Mesenchymal stem cell (in vitro differentiated cells and primary cell): ENCODE measurements around the gene DHX58.

Experiments used
- DNase-seq: peaks from one replicate; pipeline ENCODE4 v3.0.0-alpha.2; 2013
- H2AFZ ChIP-seq: one replicate; pipeline ENCODE4 v1.6.1; 2013; ENCODE audit warnings: low read depth, mild to moderate bottlenecking, control low read depth, inconsistent platforms, low read length, moderate library complexity
- H2AK5ac ChIP-seq: 2 replicates; pipeline ENCODE4 v1.6.1; 2013; ENCODE audit warnings: low read length, moderate library complexity, mild to moderate bottlenecking, inconsistent platforms; ENCODE audit not compliant: severe bottlenecking
- H2BK120ac ChIP-seq: one replicate; pipeline ENCODE4 v1.6.1; 2013; ENCODE audit warnings: low read depth, mild to moderate bottlenecking, inconsistent platforms, low read length, moderate library complexity
- H2BK12ac ChIP-seq, 2 experiments: one replicate each; pipeline ENCODE4 v1.6.1; 2013; ENCODE audit warnings: inconsistent platforms in 2 of 2, low read length in 2 of 2, mild to moderate bottlenecking in 2 of 2, moderate library complexity in 2 of 2, control low read depth in 1 of 2
- H2BK15ac ChIP-seq: one replicate; pipeline ENCODE4 v1.6.1; 2013; ENCODE audit warnings: mild to moderate bottlenecking, low read depth, inconsistent platforms; ENCODE audit not compliant: poor library complexity, severe bottlenecking
- H2BK5ac ChIP-seq: 2 replicates; pipeline ENCODE4 v1.6.1; 2013; ENCODE audit warnings: low read depth, mild to moderate bottlenecking, low read length, control low read depth, inconsistent platforms; ENCODE audit not compliant: poor library complexity, severe bottlenecking
- H3K14ac ChIP-seq, 2 experiments: one replicate each; pipeline ENCODE4 v1.6.1; 2013; ENCODE audit warnings: inconsistent platforms in 2 of 2, low read length in 2 of 2, control low read depth in 1 of 2, mild to moderate bottlenecking in 1 of 2, moderate library complexity in 1 of 2
- H3K18ac ChIP-seq, 2 experiments: one replicate each; pipeline ENCODE4 v1.6.1; 2013; ENCODE audit warnings: inconsistent platforms in 2 of 2, low read length in 2 of 2, control low read depth in 1 of 2, low read depth in 1 of 2, mild to moderate bottlenecking in 1 of 2
- H3K23ac ChIP-seq, 2 experiments: one replicate each; pipeline ENCODE4 v1.6.1; 2013; ENCODE audit warnings: inconsistent platforms in 2 of 2, low read length in 2 of 2, mild to moderate bottlenecking in 2 of 2, moderate library complexity in 2 of 2, control low read depth in 1 of 2
- H3K27ac ChIP-seq: 2 replicates; pipeline ENCODE4 v1.5.1; 2013; ENCODE audit warnings: mild to moderate bottlenecking, moderate library complexity, low read length, control low read depth, inconsistent platforms; ENCODE audit not compliant: poor library complexity, severe bottlenecking
- H3K27me3 ChIP-seq, 2 experiments: 2 replicates each; pipeline versions ENCODE4 v1.6.1 to v1.7.0; 2013; ENCODE audit warnings: low read length in 2 of 2, mild to moderate bottlenecking in 2 of 2, moderate library complexity in 2 of 2, control low read depth in 1 of 2, inconsistent platforms in 1 of 2; ENCODE audit not compliant: control insufficient read depth in 1 of 2, insufficient read depth in 1 of 2
- H3K36me3 ChIP-seq, 2 experiments: 2 replicates each; pipeline versions ENCODE4 v1.6.1 to v1.7.0; 2013; ENCODE audit warnings: low read length in 2 of 2, control low read depth in 1 of 2, inconsistent platforms in 1 of 2, low read depth in 1 of 2, mild to moderate bottlenecking in 1 of 2; ENCODE audit not compliant: insufficient read depth in 2 of 2, control insufficient read depth in 1 of 2
- H3K4ac ChIP-seq, 2 experiments: one replicate each; pipeline ENCODE4 v1.6.1; 2013; ENCODE audit warnings: inconsistent platforms in 2 of 2, low read length in 2 of 2, mild to moderate bottlenecking in 2 of 2, moderate library complexity in 2 of 2, control low read depth in 1 of 2, low read depth in 1 of 2
- H3K4me1 ChIP-seq: 2 replicates; pipeline ENCODE4 v1.6.1; 2013; ENCODE audit warnings: low read depth, low read length, control low read depth; ENCODE audit not compliant: control insufficient read depth, insufficient read depth
- H3K4me2 ChIP-seq: 2 replicates; pipeline ENCODE4 v1.6.1; 2013; ENCODE audit warnings: low read length, mild to moderate bottlenecking, inconsistent platforms; ENCODE audit not compliant: poor library complexity, severe bottlenecking
- H3K4me3 ChIP-seq, 2 experiments: 2 replicates each; pipeline versions ENCODE4 v1.5.1 to v1.7.0; 2013; ENCODE audit warnings: low read length in 2 of 2, mild to moderate bottlenecking in 2 of 2, control low read depth in 1 of 2, low read depth in 1 of 2; ENCODE audit not compliant: insufficient read depth in 1 of 2
- H3K79me1 ChIP-seq: replicated peaks from 2 replicates; pipeline ENCODE4 v1.6.1; 2013; ENCODE audit warnings: mild to moderate bottlenecking, control low read depth, low read length, inconsistent platforms; ENCODE audit not compliant: poor library complexity, severe bottlenecking
- H3K9ac ChIP-seq: 2 replicates; pipeline ENCODE4 v1.7.0; 2013; ENCODE audit warnings: mild to moderate bottlenecking, low read length, moderate library complexity
- H3K9me3 ChIP-seq: 2 replicates; pipeline ENCODE4 v1.7.0; 2013; ENCODE audit warnings: mild to moderate bottlenecking, low read length; ENCODE audit not compliant: control insufficient read depth
- H4K8ac ChIP-seq: one replicate; pipeline ENCODE4 v1.6.1; 2013; ENCODE audit warnings: inconsistent platforms, mild to moderate bottlenecking, low read length, moderate library complexity
- H4K91ac ChIP-seq: one replicate; pipeline ENCODE4 v1.6.1; 2013; ENCODE audit warnings: mild to moderate bottlenecking, low read length, inconsistent platforms
- WGBS: methylation state at CpG from one replicate; pipeline ENCODE4 v1.1.7; 2013; ENCODE audit warnings: mixed read lengths; 5-methylcytosine and 5-hydroxymethylcytosine counted together

Gene DHX58

GRCh38 chr17:42058063-42058462 is 54.5 kb downstream of the DHX58 start:
- Histone ChIP-seq H4K91ac (no peak overlapping the region), H2BK5ac (no peak overlapping the region), H3K79me1 (no peaks in the 10 kb centered on the region), H3K36me3 (no peaks in the 10 kb centered on the region), H3K9me3 (no peaks in the 10 kb centered on the region), H3K27me3 (peaks cover 38 to 66% of the 10 kb centered on the region in 2 experiments), H4K8ac (no peak overlapping the region), H3K4me3 (no peak overlapping the region), H3K23ac (no peak overlapping the region), H2BK15ac (no peak overlapping the region), H2AK5ac (no peak overlapping the region), H3K18ac (no peak overlapping the region), H3K4me2 (no peak overlapping the region), H3K4me1 (peaks cover 8% of the 10 kb centered on the region), H2BK120ac (no peak overlapping the region), H2BK12ac (no peak overlapping the region), H3K27ac (no peak overlapping the region), H2AFZ (no peak overlapping the region), H3K4ac (no peak overlapping the region), H3K9ac (no peak overlapping the region), H3K14ac (no peak overlapping the region)
- no peak for DNase-seq
- WGBS: 86% methylated on average over 7 of the region's 7 CpGs

- Histone ChIP-seq H2AK5ac (no peak overlapping the region), H3K23ac (no peak overlapping the region), H3K9me3 (peaks cover 2% of the 10 kb centered on the region), H3K4ac (no peak overlapping the region), H3K36me3 (no peaks in the 10 kb centered on the region), H2BK15ac (no peak overlapping the region), H3K27ac (no peak overlapping the region), H3K18ac (no peak overlapping the region), H3K4me2 (no peak overlapping the region), H4K91ac (no peak overlapping the region), H3K4me1 (peaks cover 8% of the 10 kb centered on the region), H2BK12ac (no peak overlapping the region), H3K14ac (no peak overlapping the region), H2BK120ac (no peak overlapping the region), H3K27me3 (peaks cover 52 to 66% of the 10 kb centered on the region in 2 experiments), H3K9ac (no peak overlapping the region), H3K4me3 (no peak overlapping the region), H4K8ac (no peak overlapping the region), H3K79me1 (no peaks in the 10 kb centered on the region), H2AFZ (no peak overlapping the region), H2BK5ac (no peak overlapping the region)
- 81% methylated on average over 3 of the region's 3 CpGs for WGBS
- no peak for DNase-seq
These were observed 55.9 kb downstream of the DHX58 start for GRCh38 chr17:42056635-42057034.

GRCh38 chr17:42055496-42055895 is 57.0 kb downstream of the DHX58 start:
- no peak overlapping the region for H3K18ac ChIP-seq
- H3K4ac ChIP-seq: no peak overlapping the region
- peaks cover 12% of the 10 kb centered on the region for H3K4me1 ChIP-seq
- H2BK120ac ChIP-seq: no peak overlapping the region
- H3K79me1 ChIP-seq: no peaks in the 10 kb centered on the region
- WGBS: 48% methylated on average over 6 of the region's 6 CpGs
- no peak overlapping the region for H3K9ac ChIP-seq
- H4K91ac ChIP-seq: no peak overlapping the region
- H3K9me3 ChIP-seq: peaks cover 2% of the 10 kb centered on the region
- no peak overlapping the region for H3K23ac ChIP-seq
- no peak overlapping the region for H3K4me3 ChIP-seq
- no peak overlapping the region for H3K14ac ChIP-seq
- H2AFZ ChIP-seq: no peak overlapping the region
- H3K27ac ChIP-seq: no peak overlapping the region
- no peak overlapping the region for H2BK15ac ChIP-seq
- no peak overlapping the region for H2BK5ac ChIP-seq
- no peak overlapping the region for H2BK12ac ChIP-seq
- H3K27me3 ChIP-seq: peaks cover 58 to 73% of the 10 kb centered on the region in 2 experiments
- no peak overlapping the region for H3K4me2 ChIP-seq
- H3K36me3 ChIP-seq: no peaks in the 10 kb centered on the region
- DNase-seq: no peak
- no peak overlapping the region for H4K8ac ChIP-seq
- H2AK5ac ChIP-seq: no peak overlapping the region

GRCh38 chr17:42055027-42055426 is 57.5 kb downstream of the DHX58 start:
- H2BK12ac ChIP-seq: no peak overlapping the region
- H2BK15ac ChIP-seq: no peak overlapping the region
- H2BK5ac ChIP-seq: no peak overlapping the region
- no peak overlapping the region for H3K23ac ChIP-seq
- H3K9me3 ChIP-seq: peaks cover 2% of the 10 kb centered on the region
- H3K18ac ChIP-seq: no peak overlapping the region
- no peaks in the 10 kb centered on the region for H3K36me3 ChIP-seq
- H3K4me2 ChIP-seq: no peak overlapping the region
- H3K4me1 ChIP-seq: peaks cover 14% of the 10 kb centered on the region
- no peak overlapping the region for H2AFZ ChIP-seq
- H3K79me1 ChIP-seq: no peaks in the 10 kb centered on the region
- no peak overlapping the region for H3K4me3 ChIP-seq
- no peak overlapping the region for H3K14ac ChIP-seq
- no peak overlapping the region for H4K91ac ChIP-seq
- no peak overlapping the region for H4K8ac ChIP-seq
- no peak overlapping the region for H3K27ac ChIP-seq
- H2AK5ac ChIP-seq: no peak overlapping the region
- H3K27me3 ChIP-seq: peaks cover 59 to 73% of the 10 kb centered on the region in 2 experiments
- H2BK120ac ChIP-seq: no peak overlapping the region
- no peak overlapping the region for H3K4ac ChIP-seq
- no peak overlapping the region for H3K9ac ChIP-seq
- WGBS: no CpG with 5 or more reads among the region's 3 CpGs
- DNase-seq: no peak
